ENCODE data around the gene CDC42BPB.

Gene CDC42BPB

DNA sequence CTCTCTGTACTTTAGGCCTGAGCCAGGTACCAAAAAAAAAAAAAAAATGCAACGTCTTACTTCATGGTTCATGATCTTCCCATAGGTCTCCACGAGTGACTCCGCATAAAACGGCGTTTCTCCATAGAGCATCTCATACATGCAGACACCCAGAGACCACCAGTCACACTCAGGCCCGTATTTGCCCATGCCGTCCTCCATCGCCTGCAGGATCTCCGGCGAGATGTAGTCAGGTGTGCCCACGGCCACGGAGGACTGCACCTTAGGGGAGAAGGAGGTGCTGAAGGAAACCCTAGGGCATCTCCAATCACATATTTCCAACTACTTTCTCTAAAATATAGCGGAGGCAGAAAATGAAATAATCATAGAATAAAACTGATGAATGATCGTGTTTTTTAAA, 73.9 kb downstream of the CDC42BPB start:
- no peak overlapping the region for H3K27ac ChIP-seq
- TF ChIP-seq, protein P1, sequence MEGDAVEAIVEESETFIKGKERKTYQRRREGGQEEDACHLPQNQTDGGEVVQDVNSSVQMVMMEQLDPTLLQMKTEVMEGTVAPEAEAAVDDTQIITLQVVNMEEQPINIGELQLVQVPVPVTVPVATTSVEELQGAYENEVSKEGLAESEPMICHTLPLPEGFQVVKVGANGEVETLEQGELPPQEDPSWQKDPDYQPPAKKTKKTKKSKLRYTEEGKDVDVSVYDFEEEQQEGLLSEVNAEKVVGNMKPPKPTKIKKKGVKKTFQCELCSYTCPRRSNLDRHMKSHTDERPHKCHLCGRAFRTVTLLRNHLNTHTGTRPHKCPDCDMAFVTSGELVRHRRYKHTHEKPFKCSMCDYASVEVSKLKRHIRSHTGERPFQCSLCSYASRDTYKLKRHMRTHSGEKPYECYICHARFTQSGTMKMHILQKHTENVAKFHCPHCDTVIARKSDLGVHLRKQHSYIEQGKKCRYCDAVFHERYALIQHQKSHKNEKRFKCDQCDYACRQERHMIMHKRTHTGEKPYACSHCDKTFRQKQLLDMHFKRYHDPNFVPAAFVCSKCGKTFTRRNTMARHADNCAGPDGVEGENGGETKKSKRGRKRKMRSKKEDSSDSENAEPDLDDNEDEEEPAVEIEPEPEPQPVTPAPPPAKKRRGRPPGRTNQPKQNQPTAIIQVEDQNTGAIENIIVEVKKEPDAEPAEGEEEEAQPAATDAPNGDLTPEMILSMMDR (conservative IDR thresholded peaks at IDR 0.05): no peak

DNA sequence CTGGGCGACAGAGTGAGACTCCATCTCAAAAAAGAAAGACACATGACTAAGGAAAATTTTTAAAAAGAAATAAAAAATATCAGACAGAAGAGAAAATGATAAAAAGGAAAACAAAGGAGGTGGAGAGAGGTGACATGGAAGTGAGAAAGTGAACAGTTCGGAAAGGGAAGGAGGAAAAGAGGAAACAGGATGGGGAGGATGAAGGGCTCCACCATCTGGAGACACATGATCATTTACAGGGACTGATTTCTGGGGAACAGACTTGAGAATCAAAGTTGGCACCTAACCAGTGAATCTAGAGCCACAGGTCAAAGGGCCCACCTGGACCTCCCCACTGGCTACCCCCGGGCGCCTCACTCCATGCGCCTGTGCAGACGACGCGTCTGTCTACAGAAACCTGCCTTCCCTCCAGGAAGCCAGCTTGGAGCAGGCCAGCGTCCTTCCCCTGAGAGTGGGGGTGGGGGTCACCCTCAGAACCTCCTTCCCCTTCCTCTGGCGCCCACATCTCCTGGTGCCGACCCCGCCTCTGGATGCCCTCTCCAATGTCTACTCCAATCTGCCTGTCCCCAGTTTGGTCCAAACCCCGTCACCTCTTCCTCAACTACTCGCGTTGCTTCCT, 74.4 kb downstream of the CDC42BPB start:
- TF ChIP-seq, protein P1 (conservative IDR thresholded peaks at IDR 0.05): peak; percentile 37
- H3K27ac ChIP-seq: no peak overlapping the region

DNA sequence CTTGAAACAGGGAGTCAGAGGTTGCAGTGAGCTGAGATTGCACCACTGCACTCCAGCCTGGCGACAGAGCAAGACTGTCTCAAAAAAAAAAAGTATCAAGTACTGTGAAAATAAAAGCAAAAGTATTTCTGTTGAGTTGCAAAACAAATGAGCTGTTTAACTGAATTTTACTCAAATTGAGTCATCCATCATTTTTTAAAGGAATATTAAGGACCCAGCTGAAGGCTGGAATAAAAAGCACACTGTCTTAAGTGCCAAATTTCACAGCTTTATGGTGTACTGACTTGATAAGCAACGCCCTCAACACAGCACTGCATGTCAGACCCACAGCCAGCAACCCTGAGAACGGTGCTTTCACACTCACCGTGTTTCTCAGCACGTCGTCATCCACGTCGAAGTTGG, 76.9 kb downstream of the CDC42BPB start:
- TF ChIP-seq, protein P1 (conservative IDR thresholded peaks at IDR 0.05): no peak
- peak overlapping the region; percentile 84; the same call in 1 of the 2 replicates for H3K27ac ChIP-seq

DNA sequence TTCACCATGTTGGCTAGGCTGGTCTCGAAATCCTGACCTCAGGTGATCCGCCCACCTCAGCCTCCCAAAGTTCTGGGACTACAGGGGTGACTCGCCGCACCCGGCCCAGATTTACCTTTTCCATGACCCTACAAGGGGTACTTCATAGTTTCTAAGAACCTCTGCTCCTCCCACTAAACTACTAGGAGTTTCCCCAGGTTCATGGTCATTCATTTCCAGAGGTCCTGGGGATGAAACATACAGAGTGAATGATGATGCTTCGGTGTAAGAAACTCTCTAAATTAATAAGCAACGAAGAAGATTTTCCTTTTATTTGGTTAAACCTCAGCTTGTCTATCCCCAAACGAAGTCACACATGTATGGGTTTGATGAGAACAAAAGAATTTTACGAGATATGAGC, 77.9 kb downstream of the CDC42BPB start:
- TF ChIP-seq, protein P1 (conservative IDR thresholded peaks at IDR 0.05): no peak
- peak overlapping the region; percentile 84 for H3K27ac ChIP-seq

DNA sequence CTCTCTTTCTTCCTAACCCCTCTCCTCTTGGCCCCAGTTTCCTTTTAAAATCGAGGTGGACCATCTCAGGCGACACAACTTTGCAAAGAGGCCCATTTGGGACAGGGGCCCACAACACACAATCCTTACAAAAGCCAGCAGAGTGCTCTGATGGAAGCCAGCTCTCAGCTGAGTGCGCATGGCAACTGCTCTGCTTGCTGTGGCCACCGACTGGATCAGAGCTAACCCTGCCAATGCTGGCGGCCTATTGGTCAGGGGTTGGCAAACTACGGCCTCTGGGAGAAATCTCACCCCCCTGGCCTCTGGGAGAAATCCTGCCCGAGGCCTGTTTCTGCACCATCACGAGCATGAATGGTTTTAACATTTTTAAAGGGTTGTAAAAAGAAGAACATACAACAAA, 79.9 kb downstream of the CDC42BPB start:
- TF ChIP-seq, protein P1 (conservative IDR thresholded peaks at IDR 0.05): no peak
- peak overlapping the region; percentile 84 for H3K27ac ChIP-seq

DNA sequence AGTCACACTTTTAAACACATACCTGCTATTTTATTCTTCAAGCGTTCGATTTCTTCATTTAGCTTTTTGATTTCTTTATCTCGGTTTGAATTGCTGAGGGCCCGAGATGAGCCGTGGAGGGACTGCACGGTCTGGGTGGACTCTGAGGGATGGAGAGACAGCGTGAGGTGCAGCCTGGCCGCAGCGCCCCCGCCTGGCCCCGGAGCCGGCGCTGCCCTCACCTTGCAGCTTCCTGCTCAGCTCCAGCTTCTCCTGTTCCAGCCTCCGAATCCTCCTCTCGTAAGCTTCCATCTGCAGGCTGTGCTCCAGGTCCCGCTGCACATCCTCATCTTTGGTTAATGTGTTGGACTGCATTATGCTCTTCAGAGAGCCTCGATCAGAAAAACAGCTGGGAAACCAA, 81.7 kb downstream of the CDC42BPB start:
- TF ChIP-seq, protein P1 (conservative IDR thresholded peaks at IDR 0.05): no peak

DNA sequence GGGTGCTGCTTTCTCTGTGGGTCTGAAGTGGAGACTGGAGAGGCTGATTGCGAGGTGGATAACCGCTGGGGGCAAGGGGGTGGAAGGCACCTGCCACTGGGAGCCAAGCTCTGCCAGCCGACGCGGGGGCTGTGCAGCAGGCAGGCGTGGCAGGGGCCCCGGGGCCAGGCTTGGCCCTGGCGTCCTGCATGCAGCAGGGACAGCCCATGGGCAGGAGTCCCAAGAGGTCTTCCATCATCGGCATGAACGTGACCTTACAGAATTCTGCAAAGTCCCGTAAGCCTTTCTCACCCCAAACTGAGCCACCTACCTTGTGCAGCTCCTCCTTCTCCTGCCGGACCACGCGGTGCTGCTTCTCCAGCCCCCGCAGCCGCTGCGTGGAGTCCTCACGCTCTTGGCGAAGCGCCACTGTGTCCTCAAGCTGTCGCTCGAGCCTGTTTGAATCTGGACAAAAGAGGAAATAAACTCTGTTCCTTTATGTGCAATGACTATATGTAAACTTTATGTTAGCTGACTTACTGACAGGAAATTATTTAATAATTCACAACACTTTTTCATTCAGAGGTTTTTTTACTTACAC, 83.6 kb downstream of the CDC42BPB start:
- TF ChIP-seq, protein P1 (conservative IDR thresholded peaks at IDR 0.05): no peak
- peak overlapping the region; percentile 84 for H3K27ac ChIP-seq

More for the DNA sequence above, 81.7 kb downstream of the CDC42BPB start:
- H3K27ac ChIP-seq: peak overlapping the region; percentile 84
